ENCODE data around the gene NCMAP.
A peak's percentile ranks its signal among the peaks of the same experiment; 100 is the strongest.
"Not testable (repeated sequence)": the region's sequence is repeated elsewhere in the genome, so short reads cannot be mapped to it uniquely, and the experiment has no call there.

Gene NCMAP

GRCh38 chr1:24544239-24544638, 11.6 kb upstream of the NCMAP start:
- no peak for DNase-seq

GRCh38 chr1:24545662-24546061, 10.2 kb upstream of the NCMAP start:
- DNase-seq = no peak

GRCh38 chr1:24547195-24547594, 8.7 kb upstream of the NCMAP start:
- no peak for DNase-seq

- no peak for DNase-seq
Measured at GRCh38 chr1:24548070-24548469, 7.8 kb upstream of the NCMAP start.

- not testable (repeated sequence) for DNase-seq
Measured at GRCh38 chr1:24549210-24549609, 6.7 kb upstream of the NCMAP start.

- no peak for DNase-seq
Measured at GRCh38 chr1:24551290-24551959, 4.5 kb upstream of the NCMAP start.

- no peak for DNase-seq
Measured at GRCh38 chr1:24551960-24552571, 3.8 kb upstream of the NCMAP start.

GRCh38 chr1:24553931-24554330, 2.0 kb upstream of the NCMAP start:
- no peak for DNase-seq

GRCh38 chr1:24554714-24555113, 1.2 kb upstream of the NCMAP start:
- no peak for DNase-seq

GRCh38 chr1:24556414-24556795, 518 bp downstream of the NCMAP start:
- no peak for DNase-seq

GRCh38 chr1:24557220-24557619, 1.3 kb downstream of the NCMAP start:
- DNase-seq = no peak

GRCh38 chr1:24557711-24558131, 1.8 kb downstream of the NCMAP start:
- no peak for DNase-seq

GRCh38 chr1:24558455-24558854, 2.6 kb downstream of the NCMAP start:
- DNase-seq = no peak

GRCh38 chr1:24558902-24559791, 3.3 kb downstream of the NCMAP start:
- peak; percentile 18 for DNase-seq

GRCh38 chr1:24560361-24560760, 4.5 kb downstream of the NCMAP start:
- DNase-seq = no peak

- no peak for DNase-seq
Measured at GRCh38 chr1:24562625-24563024, 6.7 kb downstream of the NCMAP start.

GRCh38 chr1:24564695-24565094, 8.8 kb downstream of the NCMAP start:
- no peak for DNase-seq

- DNase-seq = no peak
Measured at GRCh38 chr1:24566236-24566867, 10.5 kb downstream of the NCMAP start.

GRCh38 chr1:24567792-24568388, 12.0 kb downstream of the NCMAP start:
- no peak for DNase-seq

GRCh38 chr1:24568475-24568874, 12.6 kb downstream of the NCMAP start:
- DNase-seq = no peak

GRCh38 chr1:24570265-24571125, 14.6 kb downstream of the NCMAP start:
- DNase-seq = no peak

GRCh38 chr1:24572301-24572700, 16.4 kb downstream of the NCMAP start:
- peak; percentile 32 for DNase-seq

All from MV-4-11 (cell line).